Endothelial cell (in vitro differentiated cells): Measurements from ENCODE around the gene SLC25A29. TPM values are rescaled to one million over a fixed set of nuclear protein-coding genes. Genes with fewer than 3 reads are reported as not detected.

Source experiments
- DNase-seq: peaks from one replicate; pipeline ENCODE4 v3.0.0; 2021; ENCODE audit warnings: low spot score
- H3K27ac Mint-ChIP-seq: one replicate; pipeline ENCODE4 v1.8.0; 2021; ENCODE audit warnings: mixed read lengths, inconsistent platforms; ENCODE audit not compliant: unreplicated experiment
- H3K27me3 Mint-ChIP-seq: one replicate; pipeline ENCODE4 v1.8.0; 2021; ENCODE audit warnings: mild to moderate bottlenecking, moderate library complexity, mixed read lengths, inconsistent platforms; ENCODE audit not compliant: unreplicated experiment
- H3K36me3 Mint-ChIP-seq: one replicate; pipeline ENCODE4 v1.8.0; 2021; ENCODE audit warnings: mild to moderate bottlenecking, low read depth, mixed read lengths, inconsistent platforms; ENCODE audit not compliant: unreplicated experiment
- H3K4me1 Mint-ChIP-seq: one replicate; pipeline ENCODE4 v1.8.0; 2021; ENCODE audit warnings: mild to moderate bottlenecking, mixed read lengths, inconsistent platforms; ENCODE audit not compliant: unreplicated experiment
- H3K4me3 Mint-ChIP-seq: one replicate; pipeline ENCODE4 v1.8.0; 2021; ENCODE audit warnings: mild to moderate bottlenecking, mixed read lengths, inconsistent platforms; ENCODE audit not compliant: unreplicated experiment
- H3K9me3 Mint-ChIP-seq: one replicate; pipeline ENCODE4 v1.8.0; 2021; ENCODE audit warnings: mixed read lengths, inconsistent platforms; ENCODE audit not compliant: unreplicated experiment
- CTCF ChIP-seq: fragments of 200-600 bp; sonication (generic); IDR thresholded peaks from one replicate; pipeline ENCODE4 v1.5.0; 2021; ENCODE audit warnings: antibody characterized with exemption; ENCODE audit not compliant: unreplicated experiment
- long read RNA-seq: library from polyadenylated mRNA; unstranded; transcript quantifications from one replicate; pipeline ENCODE4 v2.0.0, GENCODE V29; 2020; ENCODE audit not compliant: unreplicated experiment
- total RNA-seq: library from RNA; stranded (reverse); fragmentation: NEBNext Ultra II Directional; extraction: Animal tissue kit (Norgen Biotek cat#: 25700); gene quantifications from one replicate; pipeline ENCODE4 v1.2.1, GENCODE V29; 2021; ENCODE audit not compliant: unreplicated experiment

Gene SLC25A29
- total RNA-seq = 165 TPM
- long read RNA-seq, full-length matches to known transcripts = 9 of 17 reads
- long read RNA-seq, partial matches to known transcripts = 0 of 17 reads
- long read RNA-seq, other reads (novel, unspliced or antisense) = 8 of 17 reads

- peaks cover 40% of the 10 kb centered on the region for H3K4me1 Mint-ChIP-seq
- peak within 1 kb of the TSS; percentile 61 for H3K27ac Mint-ChIP-seq
- DNase-seq = peak; percentile 92
- H3K9me3 Mint-ChIP-seq = no peaks in the 10 kb centered on the region
- H3K36me3 Mint-ChIP-seq = peaks cover 6% of the 10 kb centered on the region
- peaks cover 7% of the 10 kb centered on the region for H3K27me3 Mint-ChIP-seq
- no peak for TF ChIP-seq CTCF
- peak within 1 kb of the TSS; percentile 96 for H3K4me3 Mint-ChIP-seq
Measured at GRCh38 chr14:100306101-100306997, at the start of gene SLC25A29. Gene SLC25A29, minus strand, starts transcription at chr14:100306444. Its CDS starts 212 bp downstream, at chr14:100306232.

- Mint-ChIP-seq H3K36me3 (peaks cover 54% of the 10 kb centered on the region), H3K27me3 (peaks cover 5% of the 10 kb centered on the region), H3K27ac (no peak overlapping the region), H3K4me3 (peak overlapping the region; percentile 65), H3K4me1 (peaks cover 14% of the 10 kb centered on the region), H3K9me3 (no peaks in the 10 kb centered on the region)
- DNase-seq = no peak
- no peak for TF ChIP-seq CTCF
Measured at GRCh38 chr14:100350986-100351385, 44.7 kb upstream of the SLC25A29 start.

GRCh38 chr14:100350276-100350926 lies 44.2 kb upstream of the SLC25A29 start:
- no peaks in the 10 kb centered on the region for H3K9me3 Mint-ChIP-seq
- H3K4me3 Mint-ChIP-seq = peak overlapping the region; percentile 65
- peaks cover 57% of the 10 kb centered on the region for H3K36me3 Mint-ChIP-seq
- peaks cover 5% of the 10 kb centered on the region for H3K27me3 Mint-ChIP-seq
- H3K4me1 Mint-ChIP-seq = peaks cover 14% of the 10 kb centered on the region
- DNase-seq = no peak
- H3K27ac Mint-ChIP-seq = no peak overlapping the region
- no peak for TF ChIP-seq CTCF

- H3K27ac Mint-ChIP-seq = no peak overlapping the region
- peaks cover 10% of the 10 kb centered on the region for H3K4me1 Mint-ChIP-seq
- H3K36me3 Mint-ChIP-seq = peaks cover 52% of the 10 kb centered on the region
- no peak for DNase-seq
- peaks cover 5% of the 10 kb centered on the region for H3K27me3 Mint-ChIP-seq
- H3K4me3 Mint-ChIP-seq = peak overlapping the region; percentile 3
- no peak for TF ChIP-seq CTCF
- no peaks in the 10 kb centered on the region for H3K9me3 Mint-ChIP-seq
Measured at GRCh38 chr14:100348784-100349685, 42.8 kb upstream of the SLC25A29 start.
